Measurements from ENCODE around the gene CIBAR2. TPM values are rescaled to one million over a fixed set of nuclear protein-coding genes. Genes with fewer than 3 reads are reported as not detected.
A peak's percentile ranks its signal among the peaks of the same experiment; 100 is the strongest.

The CIBAR2 gene
- total RNA-seq, 1 donor from 2014 or later = not detected

GRCh38 chr16:85144026-85144915 is 32.0 kb upstream of the CIBAR2 start:
- DNase-seq (ENCODE audit: low read depth) = no peak

GRCh38 chr16:85142771-85143211 is 30.5 kb upstream of the CIBAR2 start:
- DNase-seq (ENCODE audit: low read depth) = no peak

DNA sequence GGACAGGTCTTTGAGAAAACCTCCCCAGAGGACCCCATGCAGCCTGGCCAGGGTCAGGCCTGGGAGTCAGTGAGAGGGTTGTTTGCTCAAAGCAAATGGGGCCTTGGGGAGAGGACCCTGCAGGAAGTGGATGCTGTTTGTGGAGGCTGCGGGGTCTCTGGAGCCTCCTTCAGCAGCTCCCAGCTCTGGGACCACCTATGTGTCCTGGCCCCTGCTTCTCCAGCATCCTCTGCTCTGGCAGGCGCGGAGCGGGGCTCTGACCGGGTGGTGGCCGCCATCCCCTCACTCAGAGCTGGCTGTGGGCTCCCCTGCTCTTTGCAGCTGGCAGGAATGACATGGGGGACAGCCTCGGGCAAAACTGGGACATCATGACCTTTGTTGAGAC is 29.8 kb upstream of the CIBAR2 start:
- no peak for DNase-seq (ENCODE audit: low read depth)

GRCh38 chr16:85141491-85142128 is 29.3 kb upstream of the CIBAR2 start:
- no peak for DNase-seq (ENCODE audit: low read depth)

DNA sequence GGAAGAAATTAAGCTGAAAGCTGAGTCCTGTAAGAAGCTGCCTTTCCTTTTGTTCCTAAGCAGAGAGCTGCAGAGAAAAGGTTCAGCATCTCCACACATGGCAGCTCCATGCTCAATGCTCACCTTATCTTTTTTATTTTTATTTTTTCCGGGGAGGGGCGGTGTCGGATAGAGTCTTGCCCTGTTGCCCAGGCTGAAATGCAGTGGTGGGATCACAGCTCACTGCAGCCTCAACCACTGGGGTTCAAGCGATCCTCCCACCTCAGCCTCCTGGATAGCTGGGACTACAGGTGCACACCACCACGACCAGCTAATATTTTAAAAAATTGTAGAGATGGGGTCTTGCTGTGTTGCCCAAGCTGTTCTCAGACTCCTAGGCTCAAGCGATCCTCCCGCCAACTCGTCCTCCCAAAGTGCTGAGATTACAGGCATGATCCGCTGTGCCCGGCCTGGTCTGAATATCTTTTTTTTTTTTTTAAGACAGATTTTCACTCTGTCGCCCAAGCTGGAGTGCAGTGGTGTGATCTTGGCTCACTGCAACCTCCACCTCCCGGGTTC is 28.3 kb upstream of the CIBAR2 start:
- no peak for DNase-seq (ENCODE audit: low read depth)

DNA sequence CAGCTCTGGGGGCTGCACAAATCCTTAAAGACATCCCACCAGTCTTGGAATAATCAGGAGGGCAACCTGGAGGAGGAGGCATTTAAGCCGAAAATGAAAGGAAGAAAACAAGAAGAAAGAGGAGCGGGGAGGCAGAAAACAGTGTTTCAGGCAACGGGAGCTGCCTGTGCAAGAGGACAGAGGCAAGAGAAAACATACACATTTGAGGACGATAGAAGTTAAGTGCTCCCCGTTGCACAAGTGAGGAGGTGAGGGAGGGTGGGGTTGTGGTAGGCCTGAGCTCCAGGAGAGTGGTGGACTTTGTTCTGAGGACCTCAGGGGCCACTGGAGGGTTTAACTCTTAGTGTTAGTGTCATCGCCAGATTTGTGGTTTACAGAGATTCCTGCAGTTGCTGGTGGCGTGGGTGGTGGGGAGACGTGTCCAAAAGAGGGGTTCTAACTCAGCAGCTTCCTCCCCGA is 27.6 kb upstream of the CIBAR2 start:
- no peak for DNase-seq (ENCODE audit: low read depth)

DNA sequence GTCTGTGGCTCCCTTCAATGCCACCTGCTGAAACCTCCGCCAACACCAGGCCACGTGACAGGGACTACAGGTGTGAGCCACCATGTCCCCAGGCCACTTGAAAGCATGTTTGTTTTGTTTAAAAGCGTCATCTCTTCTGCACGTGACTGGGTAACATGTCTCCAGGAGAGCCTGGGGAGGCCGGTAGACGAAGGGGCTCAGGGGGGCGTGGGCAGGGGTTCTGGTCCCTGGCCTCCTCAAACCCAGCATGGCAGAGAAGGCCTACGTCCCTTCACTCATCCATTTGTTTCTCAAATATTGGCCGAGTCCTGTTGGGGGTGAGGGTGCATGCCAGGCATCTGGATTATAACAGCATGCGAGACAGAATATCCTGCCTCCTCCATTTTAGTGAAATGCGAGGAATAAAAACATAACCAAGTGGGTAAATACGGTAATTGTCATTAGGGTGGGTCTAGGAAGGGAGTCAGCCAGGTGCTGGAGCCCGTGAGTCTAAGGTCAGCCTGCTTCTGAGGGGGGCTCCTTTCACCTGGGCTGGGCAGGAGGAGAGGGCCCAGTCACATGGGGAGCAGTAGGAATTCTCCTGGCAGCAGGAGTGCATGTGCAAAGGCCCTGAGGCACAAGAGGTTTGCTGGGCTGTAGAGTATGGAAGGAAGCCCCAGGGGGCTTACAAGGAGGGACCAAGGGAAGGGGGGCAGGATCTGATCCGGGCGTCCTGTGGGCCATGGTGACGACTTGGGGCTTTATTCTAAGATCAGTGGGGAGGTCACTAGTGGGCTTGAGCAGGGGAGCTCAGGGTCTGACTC is 26.8 kb upstream of the CIBAR2 start:
- no peak for DNase-seq (ENCODE audit: low read depth)

DNA sequence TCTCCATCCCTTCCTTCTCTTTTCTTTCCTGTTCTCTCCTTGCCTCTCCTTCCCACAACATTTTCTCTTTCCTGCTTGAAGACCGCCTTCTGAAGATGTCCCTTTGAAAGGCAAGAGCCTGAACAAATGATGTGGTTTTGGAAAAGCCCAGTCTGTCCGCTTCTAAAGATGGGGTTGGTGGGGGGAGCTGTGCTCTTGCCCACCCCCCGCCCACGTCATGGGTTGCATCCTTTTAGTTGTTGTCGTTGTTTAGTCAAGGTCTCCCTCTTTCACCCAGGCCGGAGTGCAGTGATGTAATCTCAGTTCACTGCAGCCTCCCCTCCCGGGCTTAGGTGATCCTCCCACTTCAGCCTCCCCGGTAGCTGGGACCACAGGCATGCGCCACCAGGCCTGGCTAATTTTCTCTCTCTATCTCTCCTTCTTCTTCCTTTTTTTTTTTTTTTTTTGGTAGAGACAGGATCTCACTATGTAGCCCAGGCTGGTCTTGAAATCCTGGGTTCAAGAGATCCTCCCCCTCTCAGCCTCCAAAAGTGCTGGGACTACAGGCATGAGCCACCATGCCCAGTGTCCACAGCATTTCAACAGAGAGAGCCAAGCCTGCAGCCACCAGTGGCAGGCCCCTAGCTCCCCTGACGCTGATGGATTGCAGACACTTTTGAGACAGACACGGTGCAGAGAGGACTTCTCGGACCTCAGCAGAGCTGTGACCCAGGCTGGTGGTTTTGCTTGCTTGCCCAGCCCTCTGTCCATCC is 26.0 kb upstream of the CIBAR2 start:
- no peak for DNase-seq (ENCODE audit: low read depth)

DNA sequence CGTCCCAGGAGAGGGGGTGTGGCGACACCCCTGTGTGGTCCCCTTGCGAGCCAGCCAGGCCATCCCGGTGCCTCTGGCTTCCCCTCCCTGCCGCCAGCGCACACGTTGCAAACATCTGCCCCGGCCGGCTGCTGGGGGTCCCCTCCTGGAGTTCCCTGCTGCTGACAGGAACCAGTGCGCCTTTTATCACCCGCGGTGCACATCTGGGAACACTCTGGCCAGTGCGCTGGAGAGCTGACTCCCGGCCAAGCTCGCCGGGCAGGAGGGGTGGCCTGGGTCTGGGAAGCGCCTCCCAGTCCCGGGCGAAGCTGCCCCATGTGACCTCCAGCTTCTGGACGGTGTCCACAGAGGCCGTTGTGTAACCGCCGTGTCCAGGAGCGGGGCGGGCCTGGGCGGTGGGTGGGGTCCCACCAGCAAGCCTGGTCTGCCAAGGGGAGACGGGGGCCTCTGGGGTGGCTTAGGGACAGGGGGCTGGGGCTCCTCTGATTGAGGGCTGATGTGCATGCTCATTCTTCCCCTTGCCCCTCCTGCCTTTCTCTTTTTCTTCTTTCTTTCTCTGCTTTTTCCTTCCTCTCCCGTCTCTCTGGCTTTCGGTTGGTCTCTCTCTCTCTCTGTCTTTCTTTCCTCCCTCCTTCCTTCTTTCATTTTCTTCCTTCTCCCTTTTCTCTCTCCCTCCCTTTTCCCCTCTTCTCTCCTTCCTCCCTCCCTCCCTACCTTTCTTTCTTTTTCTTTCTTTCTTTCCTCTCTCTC is 25.2 kb upstream of the CIBAR2 start:
- DNase-seq (ENCODE audit: low read depth) = peak; percentile 62

DNA sequence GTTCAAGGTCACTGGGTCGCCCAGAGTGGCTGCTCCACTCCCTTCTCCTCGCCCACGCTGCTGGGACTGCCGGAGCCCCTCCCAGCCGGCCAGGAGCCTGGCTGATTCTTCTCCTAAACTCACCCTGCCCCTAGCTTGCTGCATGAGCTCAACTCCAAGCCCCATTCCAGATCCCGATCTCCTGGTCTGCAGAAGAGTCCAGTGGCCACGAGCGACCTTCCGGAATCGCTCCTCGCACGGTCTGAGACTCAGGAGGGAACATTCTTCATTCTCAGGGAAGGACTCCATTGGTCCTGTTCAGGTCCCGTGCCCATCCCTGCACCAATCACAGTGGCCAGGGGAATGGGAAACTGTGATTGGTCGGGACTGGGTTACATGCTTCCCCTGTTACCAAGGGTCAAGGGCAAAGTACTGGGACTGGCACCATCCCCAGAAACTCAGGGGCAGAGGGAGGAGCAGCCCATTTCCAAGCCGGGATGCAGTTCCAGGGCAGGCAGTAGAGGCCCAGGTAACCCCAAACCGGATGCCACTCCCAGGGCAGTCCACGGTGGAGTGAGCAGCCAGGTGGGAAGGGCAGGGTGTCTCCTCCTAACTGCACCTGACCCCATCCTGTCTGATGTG is 24.5 kb upstream of the CIBAR2 start:
- peak; percentile 50 for DNase-seq (ENCODE audit: low read depth)

DNA sequence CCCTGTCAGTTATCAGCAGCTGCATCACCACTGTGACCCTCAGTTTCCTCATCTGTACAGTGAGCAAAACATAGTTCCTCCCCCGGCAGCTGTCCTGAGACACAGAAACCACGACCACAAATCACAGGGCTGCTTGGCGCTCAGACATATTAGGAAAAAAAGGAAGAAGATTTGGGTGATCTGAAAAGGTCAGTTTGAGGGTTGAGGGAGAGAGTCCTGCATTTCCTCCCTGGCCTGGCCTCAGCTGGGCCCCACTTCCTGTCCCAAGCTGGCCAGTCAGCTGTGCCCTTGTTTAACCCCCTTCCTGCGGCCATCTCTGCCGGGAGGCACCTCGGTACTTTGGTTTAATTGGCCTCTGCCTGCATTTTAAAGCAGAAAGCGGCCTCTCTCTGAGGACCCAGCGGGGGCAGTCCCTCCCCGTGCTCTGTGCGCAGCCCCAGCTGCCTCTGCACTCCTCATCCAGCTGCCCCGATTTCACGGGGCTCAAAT is 24.0 kb upstream of the CIBAR2 start:
- no peak for DNase-seq (ENCODE audit: low read depth)

- no peak for DNase-seq (ENCODE audit: low read depth)
Observed at GRCh38 chr16:85134789-85135142, 22.5 kb upstream of the CIBAR2 start.

DNA sequence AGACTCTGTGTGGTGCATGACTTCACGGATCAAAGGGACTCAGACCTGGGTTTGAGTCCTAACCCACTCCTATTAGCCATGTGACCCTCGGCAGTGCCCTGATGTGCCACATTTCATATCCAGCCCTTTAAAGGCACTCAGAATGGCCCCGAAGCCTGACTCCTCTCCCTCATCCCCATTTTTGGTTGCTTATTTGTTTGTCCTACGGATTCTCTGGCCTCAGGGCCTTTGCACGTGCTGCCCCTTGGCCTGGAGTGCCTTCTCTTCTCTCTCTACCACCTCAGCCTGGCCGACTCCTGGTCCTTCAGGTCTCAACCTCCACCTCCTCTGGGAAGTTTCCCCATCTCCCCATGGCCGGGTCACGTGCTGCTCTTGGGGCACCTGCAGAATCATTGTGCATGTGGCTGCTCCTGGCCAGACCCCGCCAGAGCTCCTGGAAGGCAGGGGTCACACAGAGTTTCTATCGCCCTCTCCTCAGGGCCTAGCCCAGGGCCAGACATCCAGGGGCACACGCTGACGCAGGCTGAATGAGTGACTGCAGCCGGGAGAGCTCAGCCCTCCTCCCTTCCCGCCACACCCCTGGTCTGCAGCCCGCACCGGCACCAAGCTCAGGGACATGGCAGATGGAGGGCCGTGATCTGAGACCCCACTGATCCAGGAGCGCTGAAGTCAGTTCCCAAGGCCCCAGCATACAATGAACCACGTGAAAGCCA is 22.0 kb upstream of the CIBAR2 start:
- DNase-seq (ENCODE audit: low read depth) = no peak

- DNase-seq (ENCODE audit: low read depth) = no peak
Observed at GRCh38 chr16:85133290-85133599, 21.0 kb upstream of the CIBAR2 start.

- no peak for DNase-seq (ENCODE audit: low read depth)
Observed at GRCh38 chr16:85132456-85133289, 20.4 kb upstream of the CIBAR2 start.

DNA sequence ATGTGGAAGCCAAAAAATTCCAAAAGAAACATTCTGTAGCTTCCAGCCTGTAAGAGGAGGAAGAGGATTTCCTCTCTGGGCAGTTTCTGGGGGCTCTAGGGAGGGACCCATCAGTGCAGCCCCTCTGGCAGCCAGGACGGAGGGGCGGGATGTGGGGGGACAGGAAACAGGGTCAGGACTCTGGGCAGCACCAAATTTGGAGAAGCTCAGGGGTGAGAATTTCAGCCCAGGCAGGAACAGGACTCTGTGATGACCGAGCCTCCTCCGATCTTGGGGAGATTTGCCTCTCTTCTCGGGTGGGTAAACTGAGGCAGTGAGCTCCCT is 18.4 kb upstream of the CIBAR2 start:
- no peak for DNase-seq (ENCODE audit: low read depth)

DNA sequence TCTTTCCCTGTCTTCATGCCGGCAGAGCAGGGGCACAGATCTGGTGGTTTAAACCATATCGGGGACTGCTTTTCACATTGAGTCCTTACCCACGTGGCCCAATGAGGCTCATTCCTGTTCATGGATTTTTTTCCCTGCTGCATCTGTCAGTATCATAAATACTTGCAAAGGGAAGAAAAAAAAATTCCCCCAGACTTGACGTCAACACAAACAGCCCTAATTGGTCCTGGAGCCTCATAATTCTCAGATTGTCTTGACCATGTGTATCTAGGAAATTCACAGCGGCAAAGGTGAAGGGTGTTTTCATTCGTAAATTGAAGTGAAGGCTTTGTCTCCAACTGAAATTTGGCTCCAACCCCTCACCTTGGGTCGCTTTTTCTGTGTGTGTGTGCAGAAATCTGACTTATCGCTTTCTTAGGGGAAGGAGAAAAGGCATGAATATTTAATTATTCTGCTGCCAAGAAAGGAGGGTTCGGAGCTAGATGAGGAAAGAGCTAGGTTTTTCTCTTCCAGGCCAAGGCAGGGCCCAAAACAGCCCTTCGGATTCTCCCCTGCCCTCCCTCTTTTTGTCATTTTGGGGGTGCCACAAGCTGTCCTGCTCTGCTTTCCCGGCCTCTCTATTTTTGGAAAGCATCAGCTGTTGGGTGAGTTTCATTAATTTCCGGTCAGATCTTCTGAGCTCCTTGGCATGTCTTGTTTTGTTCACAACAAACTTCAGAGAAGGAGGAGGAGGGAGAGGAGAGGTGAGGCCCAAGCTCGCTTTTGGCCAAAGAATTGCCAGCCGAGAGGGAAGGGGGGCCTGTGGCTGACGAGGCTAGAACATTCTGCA is 17.8 kb upstream of the CIBAR2 start:
- DNase-seq (ENCODE audit: low read depth) = no peak

Measured in renal cortical epithelial cell (primary cell).